ENCODE data around the gene DNAJB8.

- TF ChIP-seq TSHZ1 (CRISPR knock-in tag; IDR thresholded peaks at IDR 0.05) (no peak), ZFP36 (IDR thresholded peaks at IDR 0.05; ENCODE audit: low read depth, low read length, partially characterized antibody) (no peak), POLR2A (conservative IDR thresholded peaks at IDR 0.05) (no peak), PHB (CRISPR knock-in tag; IDR thresholded peaks at IDR 0.05) (no peak), CTCF (IDR thresholded peaks at IDR 0.05 in 2 of 3, conservative IDR thresholded peaks at IDR 0.05 in 1 of 3; ENCODE audit: insufficient read depth in 2 of 3, low read depth in 1 of 3, low read length in 3 of 3) (no peak), ZNF274 (IDR thresholded peaks at IDR 0.05; ENCODE audit: borderline replicate concordance, low read depth, low read length) (no peak), ZNF318 (IDR thresholded peaks at IDR 0.05; ENCODE audit: borderline replicate concordance in 1 of 2, low read depth in 1 of 2) (no peak), ATF3 (IDR thresholded peaks at IDR 0.05) (no peak), ATF3 (CRISPR knock-in tag; conservative IDR thresholded peaks at IDR 0.05) (no peak), ZNF408 (CRISPR knock-in tag; IDR thresholded peaks at IDR 0.05; ENCODE audit: low read depth) (no peak), CHD4 (IDR thresholded peaks at IDR 0.05; ENCODE audit: insufficient read depth, insufficient replicate concordance, low read depth, low read length, poor library complexity, severe bottlenecking) (no peak), EGR1 (conservative IDR thresholded peaks at IDR 0.05) (no peak)
These were observed 11.6 kb downstream of the DNAJB8 start for GRCh38 chr3:128455116-128455515.

Data from K562 (cell line).